Fibroblast of gingiva (primary cell): Measurements from ENCODE around the gene CIART.
"Not testable (repeated sequence)": the region's sequence is repeated elsewhere in the genome, so short reads cannot be mapped to it uniquely, and the experiment has no call there.

Experiments used
- DNase-seq: peaks from one replicate; pipeline ENCODE4 v3.0.0-alpha.2; 2011; ENCODE audit warnings: low read depth

CIART gene

GRCh38 chr1:150281758-150282557 lies at the start of gene CIART:
Gene CIART (plus strand): TSS chr1:150282554. CDS start chr1:150283268, 714 bp downstream.
- DNase-seq: peak; percentile 97

- not testable (repeated sequence) for DNase-seq
Observed at GRCh38 chr1:150232921-150233320, 49.4 kb upstream of the CIART start.

GRCh38 chr1:150233359-150234308 lies 48.7 kb upstream of the CIART start:
- DNase-seq: peak; percentile 15

GRCh38 chr1:150234309-150234565 lies 48.1 kb upstream of the CIART start:
- DNase-seq: no peak

GRCh38 chr1:150234566-150235293 lies 47.6 kb upstream of the CIART start:
- DNase-seq: peak; percentile 70

GRCh38 chr1:150235294-150235851 lies 47.0 kb upstream of the CIART start:
- no peak for DNase-seq

- peak; percentile 100 for DNase-seq
Observed at GRCh38 chr1:150235852-150236613, 46.3 kb upstream of the CIART start, which contains the start of gene ANP32E. Gene ANP32E (minus strand): TSS chr1:150236112. CDS start chr1:150235786, 326 bp downstream.

GRCh38 chr1:150236614-150237100 lies 45.7 kb upstream of the CIART start:
- DNase-seq: no peak

GRCh38 chr1:150237176-150237575 lies 45.2 kb upstream of the CIART start:
- DNase-seq: not testable (repeated sequence)

GRCh38 chr1:150237746-150238145 lies 44.6 kb upstream of the CIART start:
- DNase-seq: no peak

GRCh38 chr1:150243003-150243402 lies 39.4 kb upstream of the CIART start:
- no peak for DNase-seq

- DNase-seq: no peak
Observed at GRCh38 chr1:150249936-150250335, 32.4 kb upstream of the CIART start.

GRCh38 chr1:150256198-150256553 lies 26.2 kb upstream of the CIART start:
- no peak for DNase-seq

GRCh38 chr1:150256554-150257341 lies 25.6 kb upstream of the CIART start:
- no peak for DNase-seq

GRCh38 chr1:150257624-150258585 lies 24.4 kb upstream of the CIART start, which contains the start of gene CA14:
Gene CA14 (plus strand): TSS chr1:150257774. CDS start chr1:150258129, 355 bp downstream.
- DNase-seq: no peak

GRCh38 chr1:150259217-150259616 lies 23.1 kb upstream of the CIART start:
- no peak for DNase-seq

- DNase-seq: no peak
Observed at GRCh38 chr1:150259758-150260669, 22.3 kb upstream of the CIART start.

- no peak for DNase-seq
Observed at GRCh38 chr1:150261367-150261766, 21.0 kb upstream of the CIART start.
